Liver (tissue), 9 donors: Measurements from ENCODE around the gene ZNF503. TPM values are rescaled to one million over a fixed set of nuclear protein-coding genes. Genes with fewer than 3 reads are reported as not detected.
A peak's percentile ranks its signal among the peaks of the same experiment; 100 is the strongest.

ENCODE experiments used
- DNase-seq: peaks from one replicate; pipeline ENCODE4 v3.0.0-alpha.2; 2017; ENCODE audit warnings: low spot score
- H3K27ac ChIP-seq, 2 donors: one replicate each; pipeline ENCODE4 v1.7.0; 2013; ENCODE audit warnings: inconsistent platforms in 2 of 2, low read length in 2 of 2, control low read depth in 1 of 2, low read depth in 1 of 2, mild to moderate bottlenecking in 1 of 2
- H3K27me3 ChIP-seq, 4 donors: one replicate each; pipeline versions ENCODE4 v1.6.1 to v1.7.0; 2013; ENCODE audit warnings: low read length in 3 of 4, inconsistent platforms in 1 of 4, mild to moderate bottlenecking in 1 of 4, moderate library complexity in 1 of 4; ENCODE audit not compliant: control insufficient read depth in 4 of 4, insufficient read depth in 4 of 4
- H3K36me3 ChIP-seq, 4 donors: one replicate each; pipeline versions ENCODE4 v1.6.1 to v1.7.0; 2013; ENCODE audit warnings: low read length in 3 of 4, mild to moderate bottlenecking in 3 of 4, low read depth in 1 of 4, moderate library complexity in 1 of 4; ENCODE audit not compliant: control insufficient read depth in 4 of 4, insufficient read depth in 3 of 4
- H3K4me1 ChIP-seq, 4 donors: one replicate each; pipeline versions ENCODE4 v1.6.1 to v1.7.0; 2013; ENCODE audit warnings: low read length in 3 of 4, mild to moderate bottlenecking in 3 of 4, moderate library complexity in 1 of 4; ENCODE audit not compliant: control insufficient read depth in 4 of 4, insufficient read depth in 4 of 4
- H3K4me3 ChIP-seq, 3 donors: one replicate each; pipeline versions ENCODE4 v1.6.1 to v1.7.0; 2013; ENCODE audit warnings: low read length in 3 of 3, control low read depth in 1 of 3, low read depth in 1 of 3, mild to moderate bottlenecking in 1 of 3
- H3K9ac ChIP-seq, 2 donors: one replicate each; pipeline ENCODE4 v1.7.0; 2013; ENCODE audit warnings: low read length in 2 of 2, mild to moderate bottlenecking in 2 of 2, moderate library complexity in 2 of 2, control low read depth in 1 of 2, low read depth in 1 of 2
- H3K9me3 ChIP-seq, 4 donors: one replicate each; pipeline versions ENCODE4 v1.6.1 to v1.7.0; 2013; ENCODE audit warnings: low read length in 3 of 4; ENCODE audit not compliant: control insufficient read depth in 4 of 4
- ATF3 ChIP-seq: IDR thresholded peaks from 2 replicates; pipeline ENCODE4 v1.6.1; 2016; ENCODE audit warnings: antibody characterized with exemption
- EGR1 ChIP-seq, 2 donors: IDR thresholded peaks; 2 replicates each; pipeline ENCODE4 v1.6.1; 2016 to 2018; ENCODE audit warnings: antibody characterized with exemption in 2 of 2, low read depth in 2 of 2
- FOXA1 ChIP-seq: IDR thresholded peaks from 2 replicates; pipeline ENCODE4 v1.6.1; 2016; ENCODE audit warnings: antibody characterized with exemption
- FOXA2 ChIP-seq: IDR thresholded peaks from 2 replicates; pipeline ENCODE4 v1.6.1; 2016; ENCODE audit warnings: antibody characterized with exemption
- GABPA ChIP-seq, 2 donors: IDR thresholded peaks in 1 of 2; conservative IDR thresholded peaks in 1 of 2; 2 replicates each; pipeline ENCODE4 v1.6.1; 2016; ENCODE audit warnings: antibody characterized with exemption in 2 of 2, mild to moderate bottlenecking in 1 of 2, moderate library complexity in 1 of 2
- HNF4A ChIP-seq, 2 donors: conservative IDR thresholded peaks; 2 replicates each; pipeline ENCODE4 v1.6.1; 2016; ENCODE audit warnings: antibody characterized with exemption in 2 of 2, mild to moderate bottlenecking in 2 of 2
- HNF4G ChIP-seq: IDR thresholded peaks from 2 replicates; pipeline ENCODE4 v1.6.1; 2016; ENCODE audit warnings: antibody characterized with exemption
- JUND ChIP-seq, 2 donors: IDR thresholded peaks; 2 replicates each; pipeline ENCODE4 v1.6.1; 2016; ENCODE audit warnings: antibody characterized with exemption in 2 of 2
- NR2F2 ChIP-seq: IDR thresholded peaks from 2 replicates; pipeline ENCODE4 v1.6.1; 2016; ENCODE audit warnings: antibody characterized with exemption
- RAD21 ChIP-seq, 2 donors: IDR thresholded peaks; 2 replicates each; pipeline ENCODE4 v1.6.1; 2016; ENCODE audit warnings: antibody characterized with exemption in 2 of 2, mild to moderate bottlenecking in 2 of 2
- REST ChIP-seq: IDR thresholded peaks from 2 replicates; pipeline ENCODE4 v1.6.1; 2016; ENCODE audit warnings: antibody characterized with exemption, mild to moderate bottlenecking
- RXRA ChIP-seq, 2 donors: IDR thresholded peaks; 2 replicates each; pipeline ENCODE4 v1.6.1; 2017 to 2018; ENCODE audit warnings: antibody characterized with exemption in 2 of 2, mild to moderate bottlenecking in 1 of 2
- SP1 ChIP-seq: IDR thresholded peaks from 2 replicates; pipeline ENCODE4 v1.6.1; 2018; ENCODE audit warnings: antibody characterized with exemption, mild to moderate bottlenecking
- TAF1 ChIP-seq: conservative IDR thresholded peaks from 2 replicates; pipeline ENCODE4 v1.6.1; 2016; ENCODE audit warnings: antibody characterized with exemption, mild to moderate bottlenecking
- YY1 ChIP-seq: IDR thresholded peaks from 2 replicates; pipeline ENCODE4 v1.6.1; 2016; ENCODE audit warnings: antibody characterized with exemption, mild to moderate bottlenecking
- WGBS: extraction: QIAGEN DNeasy Blood & Tissue Kit; methylation state at CpG from one replicate; pipeline ENCODE4 v1.1.7; 2013; 5-methylcytosine and 5-hydroxymethylcytosine counted together
- polyA plus RNA-seq, 2 donors: library from polyadenylated mRNA; stranded (reverse) in 1 of 2; unstranded in 1 of 2; fragments of 200-250 nt in 1 of 2; fragments of >200 nt in 1 of 2; fragmentation: Nextera tagmentation in 1 of 2; extraction: Ambion mirVana in 1 of 2; gene quantifications; one replicate each; pipeline versions ENCODE4 v1.2.1 to v1.2.3, GENCODE V29; 2013 to 2015
- total RNA-seq, 2 donors: library from RNA; depleted of rRNA; stranded (reverse); fragments of >200 nt; gene quantifications; one replicate each; pipeline ENCODE4 v1.2.3, GENCODE V29; 2014
- TF ChIP-seq, protein P1 (sequence below): IDR thresholded peaks from 2 replicates; pipeline ENCODE4 v1.6.1; 2016; ENCODE audit warnings: antibody characterized with exemption
- TF ChIP-seq, protein P2 (sequence below): IDR thresholded peaks from 2 replicates; pipeline ENCODE4 v1.6.1; 2016; ENCODE audit warnings: antibody characterized with exemption
- donor health status: healthy.
- donor health status: healthy.
- donor health status: healthy.
- donor health status: healthy.
- donor health status: healthy.

ZNF503 gene
- total and polyA plus RNA-seq, 4 donors: 1.6 to 5.2 (median 2.0) TPM

GRCh38 chr10:75435291-75435690, 33.7 kb upstream of the ZNF503 start:
- H3K9me3 ChIP-seq: no peaks in the 10 kb centered on the region
- DNase-seq: no peak
- peaks cover 9 to 64% (median 49%) of the 10 kb centered on the region in 4 donors for H3K4me1 ChIP-seq
- 84% methylated on average over 2 of the region's 2 CpGs for whole genome bisulfite sequencing
- no peak overlapping the region for H3K27ac ChIP-seq
- H3K27me3 ChIP-seq: no peaks in the 10 kb centered on the region
- H3K4me3 ChIP-seq: no peak overlapping the region
- no peak overlapping the region for H3K9ac ChIP-seq
- no peak for TF ChIP-seq JUND (IDR thresholded peaks at IDR 0.05)
- TF ChIP-seq HNF4G: no peak
- no peak for TF ChIP-seq EGR1 (IDR thresholded peaks at IDR 0.05; ENCODE audit: low read depth in 2 of 2)
- no peak for TF ChIP-seq NR2F2
- no peak for TF ChIP-seq RXRA (IDR thresholded peaks at IDR 0.05)
- TF ChIP-seq FOXA2: no peak
- TF ChIP-seq REST: no peak
- TF ChIP-seq TAF1: no peak
- H3K36me3 ChIP-seq: no peaks in the 10 kb centered on the region

- TF ChIP-seq RAD21 (IDR thresholded peaks at IDR 0.05) (no peak), HNF4G (no peak), TAF1 (no peak), ATF3 (no peak), EGR1 (IDR thresholded peaks at IDR 0.05; ENCODE audit: low read depth in 2 of 2) (no peak), SP1 (no peak), NR2F2 (no peak)
- TF ChIP-seq, protein P1, sequence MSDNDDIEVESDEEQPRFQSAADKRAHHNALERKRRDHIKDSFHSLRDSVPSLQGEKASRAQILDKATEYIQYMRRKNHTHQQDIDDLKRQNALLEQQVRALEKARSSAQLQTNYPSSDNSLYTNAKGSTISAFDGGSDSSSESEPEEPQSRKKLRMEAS: no peak
- peaks cover 9 to 60% (median 47%) of the 10 kb centered on the region in 4 donors for H3K4me1 ChIP-seq
- no peak overlapping the region for H3K9ac ChIP-seq
- H3K4me3 ChIP-seq: no peak overlapping the region
- H3K27ac ChIP-seq: no peak overlapping the region
- H3K36me3 ChIP-seq: no peaks in the 10 kb centered on the region
- no peak for DNase-seq
- H3K27me3 ChIP-seq: no peaks in the 10 kb centered on the region
- WGBS: 94% methylated on average over 8 of the region's 8 CpGs
- H3K9me3 ChIP-seq: no peaks in the 10 kb centered on the region
Measured at GRCh38 chr10:75434291-75434690, 32.7 kb upstream of the ZNF503 start.

DNA sequence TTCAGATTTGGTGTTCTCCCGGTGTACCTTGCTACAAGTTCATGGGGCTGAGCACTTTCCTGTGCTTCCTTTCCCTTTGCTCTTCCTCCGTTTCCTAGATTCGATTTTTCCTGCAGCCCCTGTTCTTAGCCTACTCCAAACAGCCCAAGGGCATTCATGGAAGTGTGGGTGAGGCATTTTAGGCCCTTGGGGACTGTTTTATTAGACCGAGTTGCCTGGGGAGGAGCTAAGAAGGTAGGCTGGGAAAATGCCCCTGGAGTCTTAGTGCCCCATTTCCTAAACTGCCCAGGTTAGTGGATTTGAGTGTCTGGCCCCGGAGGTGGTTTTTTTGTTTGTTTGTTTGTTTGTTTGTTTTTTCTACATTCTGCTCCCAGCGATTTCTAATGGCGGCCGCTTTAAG, 31.7 kb upstream of the ZNF503 start:
- H3K9ac ChIP-seq: no peak overlapping the region
- WGBS: 73% methylated on average over 8 of the region's 8 CpGs
- peak overlapping the region in 2 of 3 donors; percentile 4 to 25 for H3K4me3 ChIP-seq

More for the DNA sequence above, 31.7 kb upstream of the ZNF503 start:
- Histone ChIP-seq H3K9me3 (no peaks in the 10 kb centered on the region), H3K27me3 (no peaks in the 10 kb centered on the region), H3K4me1 (peaks cover 7 to 49% (median 38%) of the 10 kb centered on the region in 4 donors), H3K27ac (no peak overlapping the region), H3K36me3 (no peaks in the 10 kb centered on the region)
- TF ChIP-seq YY1 (no peak), RXRA (IDR thresholded peaks at IDR 0.05) (no peak), SP1 (no peak), RAD21 (IDR thresholded peaks at IDR 0.05) (no peak), ATF3 (no peak), GABPA (IDR thresholded peaks at IDR 0.05 in 1 of 2, conservative IDR thresholded peaks at IDR 0.05 in 1 of 2) (no peak), FOXA1 (no peak), HNF4A (conservative IDR thresholded peaks at IDR 0.05) (no peak)
- TF ChIP-seq, protein P2, sequence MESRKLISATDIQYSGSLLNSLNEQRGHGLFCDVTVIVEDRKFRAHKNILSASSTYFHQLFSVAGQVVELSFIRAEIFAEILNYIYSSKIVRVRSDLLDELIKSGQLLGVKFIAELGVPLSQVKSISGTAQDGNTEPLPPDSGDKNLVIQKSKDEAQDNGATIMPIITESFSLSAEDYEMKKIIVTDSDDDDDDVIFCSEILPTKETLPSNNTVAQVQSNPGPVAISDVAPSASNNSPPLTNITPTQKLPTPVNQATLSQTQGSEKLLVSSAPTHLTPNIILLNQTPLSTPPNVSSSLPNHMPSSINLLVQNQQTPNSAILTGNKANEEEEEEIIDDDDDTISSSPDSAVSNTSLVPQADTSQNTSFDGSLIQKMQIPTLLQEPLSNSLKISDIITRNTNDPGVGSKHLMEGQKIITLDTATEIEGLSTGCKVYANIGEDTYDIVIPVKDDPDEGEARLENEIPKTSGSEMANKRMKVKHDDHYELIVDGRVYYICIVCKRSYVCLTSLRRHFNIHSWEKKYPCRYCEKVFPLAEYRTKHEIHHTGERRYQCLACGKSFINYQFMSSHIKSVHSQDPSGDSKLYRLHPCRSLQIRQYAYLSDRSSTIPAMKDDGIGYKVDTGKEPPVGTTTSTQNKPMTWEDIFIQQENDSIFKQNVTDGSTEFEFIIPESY: no peak
- DNase-seq: no peak
